KBM-7 (cell line): ENCODE measurements around the gene EPS8.

Source experiments
- DNase-seq: peaks from one replicate; pipeline ENCODE4 v3.0.0-alpha.2; 2015
- in situ Hi-C: fragments of 300-500 bp; cut with MboI; formaldehyde crosslinking; loops from 2 replicates; pipeline ENCODE4 v1.14.3; 2020; ENCODE audit warnings: low sequenced_read_pairs, low pct_unique_long_range_greater_than_20kb, mixed read lengths

The EPS8 gene

GRCh38 chr12:15702276-15702675 lies 86.9 kb downstream of the EPS8 start:
- DNase-seq: no peak
- in situ Hi-C loops: no loop called here

GRCh38 chr12:15701631-15702156 lies 87.5 kb downstream of the EPS8 start:
- DNase-seq: no peak
- in situ Hi-C loops: no loop called here

GRCh38 chr12:15701206-15701605 lies 88.0 kb downstream of the EPS8 start:
- DNase-seq: no peak
- in situ Hi-C loops: no loop called here

- in situ Hi-C loops: no loop called here
- DNase-seq: peak; percentile 85
Observed at GRCh38 chr12:15700595-15700994, 88.6 kb downstream of the EPS8 start.

- peak; percentile 62 for DNase-seq
- in situ Hi-C loops: no loop called here
Observed at GRCh38 chr12:15699886-15700285, 89.3 kb downstream of the EPS8 start.

- in situ Hi-C loops: no loop called here
- peak; percentile 82 for DNase-seq
Observed at GRCh38 chr12:15698377-15698871, 90.8 kb downstream of the EPS8 start.

GRCh38 chr12:15697201-15697600 lies 92.0 kb downstream of the EPS8 start:
- in situ Hi-C loops: no loop called here
- DNase-seq: no peak

- DNase-seq: no peak
Observed at GRCh38 chr12:15693228-15693911, 95.8 kb downstream of the EPS8 start.

GRCh38 chr12:15691388-15691787 lies 97.8 kb downstream of the EPS8 start:
- in situ Hi-C loops: no loop called here

More at GRCh38 chr12:15693228-15693911, 95.8 kb downstream of the EPS8 start:
- in situ Hi-C loops: no loop called here

GRCh38 chr12:15690320-15690719 lies 98.9 kb downstream of the EPS8 start:
- in situ Hi-C loops: no loop called here

More at GRCh38 chr12:15691388-15691787, 97.8 kb downstream of the EPS8 start:
- DNase-seq: no peak

GRCh38 chr12:15689751-15690191 lies 99.4 kb downstream of the EPS8 start:
- in situ Hi-C loops: no loop called here

More at GRCh38 chr12:15690320-15690719, 98.9 kb downstream of the EPS8 start:
- DNase-seq: peak; percentile 16

GRCh38 chr12:15688838-15689625 lies 100.2 kb downstream of the EPS8 start:
- in situ Hi-C loops: no loop called here
- peak; percentile 62 for DNase-seq

More at GRCh38 chr12:15689751-15690191, 99.4 kb downstream of the EPS8 start:
- DNase-seq: no peak

- in situ Hi-C loops: no loop called here
- peak; percentile 96 for DNase-seq
Observed at GRCh38 chr12:15688202-15688736, 100.9 kb downstream of the EPS8 start.

GRCh38 chr12:15687583-15687982 lies 101.6 kb downstream of the EPS8 start:
- no peak for DNase-seq
- in situ Hi-C loops: no loop called here

GRCh38 chr12:15684896-15685658 lies 104.1 kb downstream of the EPS8 start:
- DNase-seq: no peak
- in situ Hi-C loops: no loop called here

- in situ Hi-C loops: no loop called here
- no peak for DNase-seq
Observed at GRCh38 chr12:15682826-15683225, 106.4 kb downstream of the EPS8 start.

- no peak for DNase-seq
- in situ Hi-C loops: no loop called here
Observed at GRCh38 chr12:15679151-15679550, 110.0 kb downstream of the EPS8 start.

- in situ Hi-C loops: no loop called here
- no peak for DNase-seq
Observed at GRCh38 chr12:15677726-15678201, 111.4 kb downstream of the EPS8 start.

- no peak for DNase-seq
- in situ Hi-C loops: no loop called here
Observed at GRCh38 chr12:15677228-15677627, 112.0 kb downstream of the EPS8 start.
